ENCODE measurements around the gene LSM7. TPM values are rescaled to one million over a fixed set of nuclear protein-coding genes. Genes with fewer than 3 reads are reported as not detected.
A peak's percentile ranks its signal among the peaks of the same experiment; 100 is the strongest.

The LSM7 gene
- total RNA-seq, 2 experiments from 2014 or later = 73.6 to 80.1 TPM

GRCh38 chr19:2317756-2318155, 10.6 kb downstream of the LSM7 start:
- H3K4me1 Mint-ChIP-seq (ENCODE audit: low read depth) = no peaks in the 10 kb centered on the region
- no peak overlapping the region for H3K27ac Mint-ChIP-seq
- intact Hi-C loops (cut with DNase I, micrococcal nuclease) = loop anchor here in 1 of 2 experiments (2.0 to 5.0 kb wide), 2 partner anchors 40 to 161 kb away; no protein-coding TSS in a partner anchor
- POLR2A ChIA-PET = no interaction called here
- H3K27me3 ChIP-seq (ENCODE audit: control insufficient read depth in 1 of 2, insufficient read depth in 2 of 2, low read length in 2 of 2) = peaks cover 12 to 14% of the 10 kb centered on the region in 2 experiments
- H3K36me3 Mint-ChIP-seq (ENCODE audit: low read depth) = no peaks in the 10 kb centered on the region
- peaks cover 25% of the 10 kb centered on the region for H3K27me3 Mint-ChIP-seq
- no peak overlapping the region for H3K4me3 Mint-ChIP-seq
- H3K9me3 ChIP-seq (ENCODE audit: control insufficient read depth in 1 of 2, insufficient read depth in 1 of 2, low read length in 2 of 2) = peaks cover 16 to 19% of the 10 kb centered on the region in 2 experiments
- DNase-seq = no peak
- ATAC-seq (ENCODE audit: poor library complexity) = no peak
- peaks cover 17% of the 10 kb centered on the region for H3K36me3 ChIP-seq (ENCODE audit: insufficient read depth, low read length)
- no peak overlapping the region for H3K27ac ChIP-seq (ENCODE audit: low read depth in 1 of 2, low read length in 2 of 2)
- peaks cover 6% of the 10 kb centered on the region for H3K9me3 Mint-ChIP-seq
- H3K4me3 ChIP-seq (ENCODE audit: low read length) = no peak overlapping the region
- TF ChIP-seq, protein P1, sequence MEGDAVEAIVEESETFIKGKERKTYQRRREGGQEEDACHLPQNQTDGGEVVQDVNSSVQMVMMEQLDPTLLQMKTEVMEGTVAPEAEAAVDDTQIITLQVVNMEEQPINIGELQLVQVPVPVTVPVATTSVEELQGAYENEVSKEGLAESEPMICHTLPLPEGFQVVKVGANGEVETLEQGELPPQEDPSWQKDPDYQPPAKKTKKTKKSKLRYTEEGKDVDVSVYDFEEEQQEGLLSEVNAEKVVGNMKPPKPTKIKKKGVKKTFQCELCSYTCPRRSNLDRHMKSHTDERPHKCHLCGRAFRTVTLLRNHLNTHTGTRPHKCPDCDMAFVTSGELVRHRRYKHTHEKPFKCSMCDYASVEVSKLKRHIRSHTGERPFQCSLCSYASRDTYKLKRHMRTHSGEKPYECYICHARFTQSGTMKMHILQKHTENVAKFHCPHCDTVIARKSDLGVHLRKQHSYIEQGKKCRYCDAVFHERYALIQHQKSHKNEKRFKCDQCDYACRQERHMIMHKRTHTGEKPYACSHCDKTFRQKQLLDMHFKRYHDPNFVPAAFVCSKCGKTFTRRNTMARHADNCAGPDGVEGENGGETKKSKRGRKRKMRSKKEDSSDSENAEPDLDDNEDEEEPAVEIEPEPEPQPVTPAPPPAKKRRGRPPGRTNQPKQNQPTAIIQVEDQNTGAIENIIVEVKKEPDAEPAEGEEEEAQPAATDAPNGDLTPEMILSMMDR (IDR thresholded peaks at IDR 0.05) = no peak
- H3K4me1 ChIP-seq (ENCODE audit: insufficient read depth, low read length) = peaks cover 8% of the 10 kb centered on the region
- CTCF ChIA-PET = no interaction called here

DNA sequence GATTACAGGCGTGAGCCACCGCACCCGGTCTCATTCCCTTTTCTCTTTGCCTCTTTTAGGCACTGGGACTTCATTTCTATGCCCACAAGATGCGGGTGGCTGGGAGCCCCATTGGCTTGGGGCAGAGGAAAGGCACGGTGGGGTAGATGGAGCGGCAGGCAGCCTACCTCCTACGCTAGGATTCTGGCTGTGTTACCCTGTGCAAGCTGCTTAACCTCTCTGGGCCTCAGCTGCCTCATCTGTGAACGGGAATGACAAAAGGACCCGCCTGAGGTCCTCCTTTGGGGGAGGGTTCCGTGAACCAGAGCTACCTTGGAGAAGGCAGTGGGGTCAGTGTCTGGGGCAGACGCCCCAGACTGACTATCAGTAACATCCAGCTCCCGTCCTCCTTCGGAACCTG, 11.1 kb downstream of the LSM7 start:
- CTCF ChIA-PET = no interaction called here
- Histone ChIP-seq H3K27me3 (ENCODE audit: control insufficient read depth in 1 of 2, insufficient read depth in 2 of 2, low read length in 2 of 2) (peaks cover 16 to 18% of the 10 kb centered on the region in 2 experiments), H3K36me3 (ENCODE audit: insufficient read depth, low read length) (peaks cover 12% of the 10 kb centered on the region), H3K27ac (ENCODE audit: low read depth in 1 of 2, low read length in 2 of 2) (no peak overlapping the region), H3K4me3 (ENCODE audit: low read length) (no peak overlapping the region), H3K4me1 (ENCODE audit: insufficient read depth, low read length) (peaks cover 8% of the 10 kb centered on the region), H3K9me3 (ENCODE audit: control insufficient read depth in 1 of 2, insufficient read depth in 1 of 2, low read length in 2 of 2) (peaks cover 16 to 23% of the 10 kb centered on the region in 2 experiments)
- no peaks in the 10 kb centered on the region for H3K36me3 Mint-ChIP-seq (ENCODE audit: low read depth)
- TF ChIP-seq, protein P1 (IDR thresholded peaks at IDR 0.05) = no peak
- H3K4me3 Mint-ChIP-seq = no peak overlapping the region
- intact Hi-C loops (cut with DNase I, micrococcal nuclease) = loop anchor here in 1 of 2 experiments (2.0 to 5.0 kb wide), 2 partner anchors 40 to 160 kb away; no protein-coding TSS in a partner anchor
- peaks cover 6% of the 10 kb centered on the region for H3K9me3 Mint-ChIP-seq
- POLR2A ChIA-PET = no interaction called here
- H3K27me3 Mint-ChIP-seq = peaks cover 25% of the 10 kb centered on the region
- DNase-seq = no peak
- H3K4me1 Mint-ChIP-seq (ENCODE audit: low read depth) = no peaks in the 10 kb centered on the region
- ATAC-seq (ENCODE audit: poor library complexity) = no peak
- H3K27ac Mint-ChIP-seq = no peak overlapping the region

GRCh38 chr19:2315818-2316353, 12.5 kb downstream of the LSM7 start:
- DNase-seq (peak in 4 of 14 experiments; percentile 31 to 68 (median 48)), ATAC-seq (ENCODE audit: poor library complexity) (no peak)
- H3K27me3 ChIP-seq (ENCODE audit: control insufficient read depth in 1 of 2, insufficient read depth in 2 of 2, low read length in 2 of 2) = peaks cover 21 to 23% of the 10 kb centered on the region in 2 experiments
- H3K27ac ChIP-seq (ENCODE audit: low read depth in 1 of 2, low read length in 2 of 2) = no peak overlapping the region
- H3K9me3 ChIP-seq (ENCODE audit: control insufficient read depth in 1 of 2, insufficient read depth in 1 of 2, low read length in 2 of 2) = peaks cover 16 to 25% of the 10 kb centered on the region in 2 experiments
- Mint-ChIP-seq H3K4me3 (no peak overlapping the region), H3K27me3 (peaks cover 30% of the 10 kb centered on the region), H3K4me1 (ENCODE audit: low read depth) (no peaks in the 10 kb centered on the region), H3K9me3 (peaks cover 6% of the 10 kb centered on the region), H3K27ac (no peak overlapping the region), H3K36me3 (ENCODE audit: low read depth) (no peaks in the 10 kb centered on the region)
- no peak overlapping the region for H3K4me3 ChIP-seq (ENCODE audit: low read length)
- ChIA-PET POLR2A (interaction anchor here (1.3 kb wide), 1 partner anchor 12 kb away, joined by 3 read pairs; the partner anchor contains the start of gene LSM7), CTCF (no interaction called here)
- TF ChIP-seq, protein P1 (IDR thresholded peaks at IDR 0.05) = peak; percentile 4
- peaks cover under 1% of the 10 kb centered on the region for H3K36me3 ChIP-seq (ENCODE audit: insufficient read depth, low read length)
- H3K4me1 ChIP-seq (ENCODE audit: insufficient read depth, low read length) = peaks cover 8% of the 10 kb centered on the region
- intact Hi-C loops (cut with DNase I, micrococcal nuclease) = loop anchor here in 1 of 2 experiments (2.0 to 5.0 kb wide), 2 partner anchors 39 to 159 kb away; no protein-coding TSS in a partner anchor

Data from CD4-positive, alpha-beta T cell (primary cell).